Measurements from ENCODE around the gene BOD1L1.

GRCh38 chr4:13592220-13592619, 35.3 kb downstream of the BOD1L1 start:
- TF ChIP-seq EZH2 (IDR thresholded peaks at IDR 0.05) (no peak), POLR2AphosphoS5 (IDR thresholded peaks at IDR 0.05; ENCODE audit: borderline replicate concordance, low read depth, low read length) (no peak)
